SHP77 (cell line): ENCODE results near the gene PTDSS2.

Source experiments
- DNase-seq, 2 experiments: peaks; one replicate each; lab custom pipeline; 2025; lab: John Stamatoyannopoulos, UW

Gene PTDSS2

GRCh38 chr11:492427-493226 lies 42.5 kb downstream of the PTDSS2 start:
- DNase-seq: peak in 1 of 2 experiments; percentile 6

DNA sequence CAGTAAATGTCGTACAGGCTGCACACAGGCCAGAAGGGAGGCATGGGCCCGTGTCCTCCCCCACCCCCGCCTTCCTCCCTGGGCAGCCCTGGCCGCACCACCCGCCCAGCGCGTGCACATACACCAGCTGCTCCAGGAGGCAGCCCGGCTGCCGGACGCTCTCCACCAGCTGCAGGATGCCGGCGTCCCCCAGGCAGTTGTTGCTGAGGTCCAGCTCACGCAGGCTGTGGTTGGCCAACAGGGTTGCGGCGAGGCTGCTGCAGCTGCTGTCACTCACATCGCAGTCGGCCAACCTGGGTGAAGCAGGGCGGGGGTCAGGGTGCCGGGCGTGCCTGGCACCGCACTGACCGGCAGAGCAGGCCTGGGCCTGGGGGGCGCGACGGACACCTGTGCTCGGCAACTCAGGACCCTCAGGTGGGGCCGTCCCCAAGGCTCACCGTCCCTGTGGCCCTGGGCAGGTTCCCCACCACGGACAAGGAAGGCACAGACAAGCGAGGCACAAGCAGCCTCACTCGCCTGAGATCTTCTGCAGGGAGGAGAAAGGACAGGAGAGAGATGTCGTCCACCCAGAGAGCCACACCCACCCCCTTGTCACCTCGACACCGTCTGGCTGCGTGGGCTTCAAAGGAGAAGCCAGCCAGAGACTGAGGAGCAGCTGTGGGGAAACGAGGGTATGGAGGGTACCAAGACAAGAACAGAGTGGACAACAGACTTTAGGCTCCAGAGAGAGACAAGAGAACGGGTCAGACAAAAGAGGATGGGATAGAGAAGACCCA lies 44.9 kb downstream of the PTDSS2 start:
- peak; percentile 53 to 82 for DNase-seq

- DNase-seq: no peak
Measured at GRCh38 chr11:495537-495931, 45.5 kb downstream of the PTDSS2 start.

- no peak for DNase-seq
Measured at GRCh38 chr11:496834-497564, 46.9 kb downstream of the PTDSS2 start.

DNA sequence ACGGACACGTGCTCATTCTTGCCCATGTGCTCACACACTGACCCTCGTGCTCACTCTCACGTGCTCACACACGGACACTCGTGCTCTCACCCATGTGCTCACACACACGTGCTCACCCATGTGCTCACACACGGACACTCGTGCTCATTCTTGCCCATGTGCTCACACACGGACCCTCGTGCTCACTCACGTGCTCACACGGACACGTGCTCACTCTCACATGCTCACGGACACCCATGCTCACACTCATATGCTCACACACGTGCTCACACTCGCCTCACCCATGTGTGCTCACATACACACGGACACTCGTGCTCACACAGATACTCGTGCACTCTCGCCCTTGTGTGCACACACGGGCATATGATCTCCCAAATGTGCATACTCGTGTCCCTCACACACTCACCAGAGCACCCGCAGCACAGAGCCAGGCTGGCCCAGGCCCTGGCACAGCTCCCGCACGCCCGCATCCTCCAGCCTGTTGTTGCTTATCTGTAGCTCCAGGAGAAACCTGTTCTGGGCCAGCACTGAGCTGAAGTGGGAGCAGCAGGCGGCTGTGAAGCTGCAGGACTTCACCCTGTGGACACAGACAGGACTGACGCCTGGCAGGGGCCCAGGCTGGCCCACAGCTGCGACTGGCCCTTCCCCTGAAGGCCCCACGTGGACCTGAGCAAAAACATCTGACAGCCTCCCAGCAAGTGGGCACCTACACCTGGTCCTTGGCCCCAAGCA lies 47.7 kb downstream of the PTDSS2 start:
- no peak for DNase-seq

- DNase-seq: no peak
Measured at GRCh38 chr11:498297-499181, 48.5 kb downstream of the PTDSS2 start.

GRCh38 chr11:499201-500076 lies 49.4 kb downstream of the PTDSS2 start:
- DNase-seq: no peak

GRCh38 chr11:501001-501682 lies 51.1 kb downstream of the PTDSS2 start:
- no peak for DNase-seq

GRCh38 chr11:501683-502287 lies 51.7 kb downstream of the PTDSS2 start:
- DNase-seq: no peak

- no peak for DNase-seq
Measured at GRCh38 chr11:502288-503178, 52.5 kb downstream of the PTDSS2 start.

DNA sequence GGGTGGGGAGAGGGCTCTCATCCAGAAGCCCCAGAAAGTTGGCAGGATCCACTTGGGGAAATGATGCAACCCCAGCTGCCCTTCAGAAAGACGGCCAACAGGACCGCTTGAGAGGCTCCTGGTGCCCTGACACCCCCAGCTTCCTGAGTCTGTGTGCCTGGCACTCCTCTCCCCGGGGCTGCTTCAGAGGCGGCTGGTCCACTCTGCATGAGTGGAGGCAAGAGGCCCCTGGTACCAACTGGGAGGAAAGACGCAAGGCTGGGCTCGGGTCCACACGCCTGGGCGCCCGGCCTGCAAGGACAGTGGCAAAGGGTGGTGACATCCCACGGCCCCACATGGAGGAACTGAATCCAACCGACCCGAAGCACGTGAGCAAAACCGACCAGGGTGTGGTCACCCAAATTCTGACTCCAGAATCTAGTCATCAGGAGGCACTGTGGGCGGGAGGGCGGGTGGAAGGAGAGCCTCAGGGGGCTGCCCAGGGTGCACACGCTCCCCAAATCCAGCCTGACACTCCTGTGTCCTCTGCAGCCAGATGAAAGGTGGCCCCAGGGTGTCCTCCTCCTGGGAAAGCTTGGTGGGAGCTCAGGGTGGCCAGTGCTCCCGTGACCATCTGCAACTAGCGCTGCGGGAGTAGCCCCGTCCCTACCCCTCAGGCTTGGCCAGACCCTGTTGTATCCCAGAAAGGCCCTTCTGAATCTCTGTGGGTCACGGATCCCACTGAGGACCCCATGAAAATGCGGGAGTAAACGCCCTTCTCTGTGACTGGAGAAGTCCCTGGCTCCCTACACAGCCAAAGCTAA lies 53.3 kb downstream of the PTDSS2 start:
- no peak for DNase-seq

DNA sequence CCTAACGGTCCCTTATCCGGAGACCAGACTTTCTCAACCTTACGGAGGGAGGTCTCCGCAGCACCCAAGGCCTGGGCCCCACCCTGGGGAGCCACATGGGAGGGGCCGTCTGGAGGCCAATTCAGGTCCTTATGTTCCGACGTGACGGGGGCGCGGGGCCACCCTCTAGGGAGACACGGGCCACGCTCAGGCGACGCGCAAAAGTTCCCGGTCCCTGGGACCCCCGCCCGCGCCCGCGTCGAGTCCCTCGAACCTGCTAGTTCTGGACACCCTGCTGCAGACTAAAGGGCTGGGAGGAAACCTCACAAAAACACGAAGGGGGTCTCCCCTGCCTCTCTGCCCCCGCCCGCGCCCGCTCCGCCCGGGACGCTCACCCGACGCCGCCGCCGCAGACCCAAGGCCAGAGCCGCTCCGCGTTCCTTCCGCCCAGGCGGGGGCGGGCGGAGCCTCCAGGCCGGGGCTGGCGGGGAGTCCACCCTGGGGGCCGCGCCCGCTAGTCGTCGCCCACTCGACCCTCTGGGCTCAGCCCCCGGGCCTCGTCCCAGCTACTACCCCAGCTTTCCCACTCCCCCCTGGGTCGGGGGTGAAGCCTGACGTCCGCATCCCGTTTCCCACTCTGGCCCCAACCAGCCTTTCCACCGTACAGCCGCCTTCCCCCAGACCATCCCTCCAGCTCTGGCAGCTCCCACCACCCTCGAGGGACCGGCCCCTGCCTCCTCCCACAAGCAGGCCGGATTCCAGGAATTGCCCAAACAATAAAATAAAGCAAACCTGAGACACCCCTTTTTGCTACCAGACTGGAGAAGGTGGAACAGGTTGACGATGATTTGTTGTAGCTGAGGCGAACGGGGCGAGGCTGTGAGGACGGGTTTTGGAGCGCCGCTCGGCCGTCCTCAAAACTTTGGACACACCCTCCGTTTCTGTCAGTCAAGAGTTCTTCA lies 54.2 kb downstream of the PTDSS2 start:
- DNase-seq: no peak

DNA sequence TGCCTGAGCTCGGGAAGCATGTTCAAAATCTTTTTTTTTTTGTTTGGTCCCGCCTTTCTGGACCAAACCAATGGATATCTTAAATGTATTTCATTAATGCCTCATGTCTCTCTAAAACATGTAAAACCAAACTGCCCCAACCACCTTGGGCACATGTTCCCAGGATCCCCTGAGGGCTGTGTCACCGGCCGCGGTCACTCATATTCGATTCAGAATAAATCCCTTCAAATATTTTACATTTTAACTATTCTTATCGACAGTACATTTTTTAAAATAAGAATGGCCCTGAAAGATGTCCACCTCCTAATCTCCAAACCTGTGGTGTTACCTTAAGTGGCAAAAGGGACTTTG lies 54.9 kb downstream of the PTDSS2 start:
- DNase-seq: no peak

GRCh38 chr11:506238-506994 lies 56.3 kb downstream of the PTDSS2 start:
- peak; percentile 67 to 77 for DNase-seq
